C4-2B (cell line): ENCODE measurements around the gene RMRP.

Experiments used
- H3K27ac ChIP-seq: fragments of 450-650 bp; 2 replicates; pipeline ENCODE4 v1.5.1; 2017
- ZFX ChIP-seq: fragments of 450-650 bp; IDR thresholded peaks from 2 replicates; pipeline ENCODE4 v1.6.1; 2017
- TF ChIP-seq, protein P1 (sequence below): fragments of 450-650 bp; conservative IDR thresholded peaks from 2 replicates; pipeline ENCODE4 v1.5.1; 2017; ENCODE audit warnings: mild to moderate bottlenecking

Gene RMRP

DNA sequence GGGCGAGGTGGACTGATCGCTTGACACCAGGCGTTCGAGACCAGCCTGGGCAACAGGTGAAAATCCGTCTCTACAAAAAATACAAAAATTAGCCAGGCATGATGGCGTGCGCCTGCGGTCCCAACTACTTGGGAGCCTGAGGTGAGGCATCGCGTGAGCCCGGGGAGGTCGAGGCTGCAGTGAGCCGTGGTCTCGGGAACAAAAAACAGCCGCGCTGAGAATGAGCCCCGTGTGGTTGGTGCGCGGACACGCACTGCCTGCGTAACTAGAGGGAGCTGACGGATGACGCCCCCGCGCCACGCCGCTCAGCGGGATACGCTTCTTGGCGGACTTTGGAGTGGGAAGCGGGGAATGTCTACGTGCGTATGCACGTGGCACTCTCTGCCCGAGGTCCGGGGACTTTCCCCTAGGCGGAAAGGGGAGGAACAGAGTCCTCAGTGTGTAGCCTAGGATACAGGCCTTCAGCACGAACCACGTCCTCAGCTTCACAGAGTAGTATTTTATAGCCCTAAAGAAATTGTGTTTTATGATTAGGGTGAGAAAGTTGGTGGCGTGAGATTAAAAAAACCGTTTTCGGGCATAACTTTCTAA, at the start of gene RMRP:
RMRP (minus strand) TSS at position 474 of the 591 bp plus-strand sequence.
- no peak for TF ChIP-seq ZFX
- TF ChIP-seq, protein P1, sequence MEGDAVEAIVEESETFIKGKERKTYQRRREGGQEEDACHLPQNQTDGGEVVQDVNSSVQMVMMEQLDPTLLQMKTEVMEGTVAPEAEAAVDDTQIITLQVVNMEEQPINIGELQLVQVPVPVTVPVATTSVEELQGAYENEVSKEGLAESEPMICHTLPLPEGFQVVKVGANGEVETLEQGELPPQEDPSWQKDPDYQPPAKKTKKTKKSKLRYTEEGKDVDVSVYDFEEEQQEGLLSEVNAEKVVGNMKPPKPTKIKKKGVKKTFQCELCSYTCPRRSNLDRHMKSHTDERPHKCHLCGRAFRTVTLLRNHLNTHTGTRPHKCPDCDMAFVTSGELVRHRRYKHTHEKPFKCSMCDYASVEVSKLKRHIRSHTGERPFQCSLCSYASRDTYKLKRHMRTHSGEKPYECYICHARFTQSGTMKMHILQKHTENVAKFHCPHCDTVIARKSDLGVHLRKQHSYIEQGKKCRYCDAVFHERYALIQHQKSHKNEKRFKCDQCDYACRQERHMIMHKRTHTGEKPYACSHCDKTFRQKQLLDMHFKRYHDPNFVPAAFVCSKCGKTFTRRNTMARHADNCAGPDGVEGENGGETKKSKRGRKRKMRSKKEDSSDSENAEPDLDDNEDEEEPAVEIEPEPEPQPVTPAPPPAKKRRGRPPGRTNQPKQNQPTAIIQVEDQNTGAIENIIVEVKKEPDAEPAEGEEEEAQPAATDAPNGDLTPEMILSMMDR, result no peak
- H3K27ac ChIP-seq, result peak within 1 kb of the TSS; percentile 80

DNA sequence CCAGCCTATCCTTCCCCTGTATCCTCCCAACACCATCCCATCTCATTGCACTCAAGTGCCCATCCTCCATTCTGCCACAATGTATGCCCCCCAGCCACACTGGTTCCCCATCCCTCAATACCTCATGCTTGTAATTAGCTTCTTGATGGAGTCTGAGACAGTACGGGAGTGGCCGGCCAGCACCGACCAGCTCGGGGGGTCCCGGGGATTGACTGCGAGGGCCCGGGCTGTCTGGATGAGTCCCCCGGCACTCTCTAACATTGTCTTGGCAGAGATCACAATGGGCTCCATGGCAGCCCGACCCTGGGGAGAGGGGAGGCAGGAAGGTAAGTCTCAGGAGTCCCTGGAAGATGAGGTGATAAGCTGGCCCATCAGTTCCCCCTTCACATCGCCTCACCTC, 49.1 kb upstream of the RMRP start:
- no peak overlapping the region for H3K27ac ChIP-seq
- TF ChIP-seq ZFX, result no peak
- TF ChIP-seq, protein P1, result no peak

DNA sequence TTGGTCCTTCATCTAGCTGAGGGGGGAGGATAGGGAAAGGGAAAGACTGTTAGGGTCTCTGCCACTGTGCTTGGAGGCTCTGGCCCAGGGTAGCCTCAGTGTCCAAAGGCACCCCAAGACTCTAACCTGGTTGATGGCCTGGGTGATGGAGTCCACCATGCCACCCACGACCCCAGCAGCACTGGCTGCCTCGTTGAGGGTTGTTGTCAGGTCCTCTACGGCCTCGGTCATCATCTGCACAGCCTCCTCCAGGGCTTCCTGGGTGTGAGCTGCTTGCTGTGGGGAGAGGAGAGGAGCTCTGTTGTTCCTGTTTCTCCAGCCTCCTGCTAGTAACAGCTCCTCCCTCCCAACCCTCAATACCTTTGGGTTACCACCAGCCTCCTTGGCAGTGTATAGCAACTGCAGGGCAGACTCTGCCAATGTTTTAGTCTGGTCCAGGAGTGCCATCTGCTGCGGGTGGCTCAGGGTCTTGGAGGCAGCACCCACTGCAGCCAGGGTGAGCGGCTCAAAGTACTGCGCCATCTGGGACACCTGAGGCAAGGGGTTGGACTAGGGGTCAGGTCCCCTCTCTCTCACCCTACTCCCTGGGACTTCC, 48.1 kb upstream of the RMRP start:
- no peak for TF ChIP-seq ZFX
- TF ChIP-seq, protein P1, result no peak
- H3K27ac ChIP-seq, result no peak overlapping the region

DNA sequence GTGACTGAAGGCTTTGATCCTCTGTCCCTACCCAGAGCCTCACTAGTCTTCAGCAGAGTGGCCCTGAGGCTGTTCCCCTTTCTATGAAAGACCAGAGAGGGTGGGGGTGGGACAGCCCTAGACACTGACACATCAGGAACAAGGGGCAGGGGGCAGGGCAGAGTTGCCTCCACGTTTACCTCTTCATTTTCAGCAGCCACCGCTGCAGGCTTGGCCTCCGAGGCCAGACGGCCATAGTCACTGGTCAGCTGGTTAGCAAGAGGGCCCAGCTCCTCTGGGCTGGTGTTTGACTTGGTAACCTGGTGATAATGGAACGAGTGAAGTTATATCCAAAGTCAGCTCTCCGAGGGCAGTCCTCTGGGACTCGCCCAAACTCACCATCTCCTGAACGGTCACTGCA, 47.6 kb upstream of the RMRP start:
- H3K27ac ChIP-seq, result no peak overlapping the region
- TF ChIP-seq ZFX, result no peak
- TF ChIP-seq, protein P1, result no peak

DNA sequence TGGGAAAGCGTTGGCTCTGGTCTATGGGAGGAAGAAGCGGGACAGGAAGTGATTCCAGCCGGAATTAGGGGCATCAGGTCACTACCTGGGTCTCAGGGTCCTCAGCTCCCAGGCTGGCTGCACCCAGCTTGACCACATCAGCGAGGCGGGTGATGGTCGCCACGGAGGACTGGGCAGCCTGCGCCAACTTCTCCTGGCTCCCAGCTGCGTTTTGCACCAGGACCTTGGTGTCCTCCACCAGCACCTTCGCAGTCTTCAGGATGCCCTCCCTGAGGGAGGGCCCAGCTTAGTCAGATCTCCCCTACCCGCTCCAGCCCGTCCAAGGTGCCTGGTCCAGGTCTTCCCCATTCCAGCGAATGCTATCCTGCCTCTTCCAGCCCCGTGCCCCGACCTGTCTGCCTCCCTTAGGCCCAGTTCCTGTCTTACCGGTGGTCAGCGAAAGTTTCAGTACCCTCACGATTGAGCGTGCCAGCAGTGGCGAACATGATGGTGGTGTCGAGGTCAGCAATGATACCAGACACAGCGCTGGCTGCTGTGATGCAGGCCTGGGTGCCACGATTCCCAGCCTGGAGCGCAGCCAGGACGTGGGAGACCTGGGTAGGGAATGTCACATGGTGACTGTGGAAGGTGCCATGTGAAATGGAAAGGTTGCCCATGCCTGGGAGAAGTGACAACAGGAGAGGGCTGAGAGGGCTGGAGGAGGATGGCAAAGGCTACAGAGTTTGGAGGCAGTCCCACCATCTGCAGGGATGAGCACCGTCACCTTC, 46.3 kb upstream of the RMRP start:
- H3K27ac ChIP-seq, result no peak overlapping the region
- no peak for TF ChIP-seq ZFX
- TF ChIP-seq, protein P1, result no peak

DNA sequence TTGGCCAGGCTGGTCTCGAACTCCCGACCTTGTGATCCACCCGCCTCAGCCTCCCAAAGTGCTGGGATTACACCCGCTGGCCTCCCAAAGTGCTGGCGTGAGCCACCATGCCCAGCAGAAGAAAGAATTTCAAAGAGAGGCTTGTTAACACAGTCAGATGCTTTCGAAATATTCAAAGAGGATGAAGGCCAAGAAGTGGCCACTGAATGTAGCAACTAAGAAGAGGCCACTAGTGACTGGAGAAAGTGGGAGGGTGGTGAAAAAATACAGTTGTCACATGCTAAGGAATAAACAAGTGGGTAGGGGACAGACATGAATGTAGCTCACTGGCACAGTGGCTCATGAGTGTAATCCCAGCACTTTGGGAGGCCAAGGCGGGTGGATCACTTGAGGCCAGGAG, 44.9 kb upstream of the RMRP start:
- H3K27ac ChIP-seq, result no peak overlapping the region
- TF ChIP-seq ZFX, result no peak
- TF ChIP-seq, protein P1, result no peak

DNA sequence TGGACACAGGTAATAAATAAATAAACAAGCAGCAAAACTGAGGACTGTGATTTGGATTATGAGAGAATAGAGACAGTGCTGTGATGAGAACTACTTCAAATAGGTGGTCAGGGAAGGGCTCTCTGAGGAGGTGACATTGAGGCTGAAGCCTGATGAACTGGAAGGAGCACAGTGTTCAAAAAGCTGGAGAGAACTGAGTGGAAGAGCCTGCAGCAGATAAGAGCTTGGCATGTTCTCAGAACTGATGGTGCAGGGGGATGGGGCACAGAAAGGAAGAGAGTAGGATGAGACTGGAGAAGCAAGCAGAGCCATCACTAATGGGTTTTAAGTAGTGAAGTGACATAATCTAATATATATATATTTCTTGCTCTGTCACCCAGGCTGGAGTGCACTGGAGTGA, 43.1 kb upstream of the RMRP start:
- H3K27ac ChIP-seq, result no peak overlapping the region
- TF ChIP-seq, protein P1, result no peak
- TF ChIP-seq ZFX, result no peak
